GM13977 (cell line): ENCODE measurements around the gene CD46.

Experiments
- DNase-seq: peaks from one replicate; pipeline ENCODE4 v3.0.0; 2012; ENCODE audit warnings: low spot score
- in situ Hi-C: fragments of 300-500 bp; cut with MboI; formaldehyde crosslinking; loops from one replicate; pipeline ENCODE4 v1.12.0; 2022; ENCODE audit warnings: low sequenced_read_pairs, low pct_unique_long_range_greater_than_20kb, mixed read lengths, inconsistent platforms; ENCODE audit not compliant: unreplicated experiment
- TF ChIP-seq, protein P1 (sequence below): IDR thresholded peaks from 2 replicates; pipeline ENCODE4 v1.5.1; 2012; ENCODE audit warnings: mild to moderate bottlenecking, control low read depth; ENCODE audit not compliant: insufficient read depth; ENCODE audit errors: extremely low read depth, missing control alignments

CD46 gene

GRCh38 chr1:207740207-207740606 is 11.6 kb upstream of the CD46 start:
- TF ChIP-seq, protein P1, sequence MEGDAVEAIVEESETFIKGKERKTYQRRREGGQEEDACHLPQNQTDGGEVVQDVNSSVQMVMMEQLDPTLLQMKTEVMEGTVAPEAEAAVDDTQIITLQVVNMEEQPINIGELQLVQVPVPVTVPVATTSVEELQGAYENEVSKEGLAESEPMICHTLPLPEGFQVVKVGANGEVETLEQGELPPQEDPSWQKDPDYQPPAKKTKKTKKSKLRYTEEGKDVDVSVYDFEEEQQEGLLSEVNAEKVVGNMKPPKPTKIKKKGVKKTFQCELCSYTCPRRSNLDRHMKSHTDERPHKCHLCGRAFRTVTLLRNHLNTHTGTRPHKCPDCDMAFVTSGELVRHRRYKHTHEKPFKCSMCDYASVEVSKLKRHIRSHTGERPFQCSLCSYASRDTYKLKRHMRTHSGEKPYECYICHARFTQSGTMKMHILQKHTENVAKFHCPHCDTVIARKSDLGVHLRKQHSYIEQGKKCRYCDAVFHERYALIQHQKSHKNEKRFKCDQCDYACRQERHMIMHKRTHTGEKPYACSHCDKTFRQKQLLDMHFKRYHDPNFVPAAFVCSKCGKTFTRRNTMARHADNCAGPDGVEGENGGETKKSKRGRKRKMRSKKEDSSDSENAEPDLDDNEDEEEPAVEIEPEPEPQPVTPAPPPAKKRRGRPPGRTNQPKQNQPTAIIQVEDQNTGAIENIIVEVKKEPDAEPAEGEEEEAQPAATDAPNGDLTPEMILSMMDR: no peak
- in situ Hi-C loops: no loop called here
- no peak for DNase-seq

DNA sequence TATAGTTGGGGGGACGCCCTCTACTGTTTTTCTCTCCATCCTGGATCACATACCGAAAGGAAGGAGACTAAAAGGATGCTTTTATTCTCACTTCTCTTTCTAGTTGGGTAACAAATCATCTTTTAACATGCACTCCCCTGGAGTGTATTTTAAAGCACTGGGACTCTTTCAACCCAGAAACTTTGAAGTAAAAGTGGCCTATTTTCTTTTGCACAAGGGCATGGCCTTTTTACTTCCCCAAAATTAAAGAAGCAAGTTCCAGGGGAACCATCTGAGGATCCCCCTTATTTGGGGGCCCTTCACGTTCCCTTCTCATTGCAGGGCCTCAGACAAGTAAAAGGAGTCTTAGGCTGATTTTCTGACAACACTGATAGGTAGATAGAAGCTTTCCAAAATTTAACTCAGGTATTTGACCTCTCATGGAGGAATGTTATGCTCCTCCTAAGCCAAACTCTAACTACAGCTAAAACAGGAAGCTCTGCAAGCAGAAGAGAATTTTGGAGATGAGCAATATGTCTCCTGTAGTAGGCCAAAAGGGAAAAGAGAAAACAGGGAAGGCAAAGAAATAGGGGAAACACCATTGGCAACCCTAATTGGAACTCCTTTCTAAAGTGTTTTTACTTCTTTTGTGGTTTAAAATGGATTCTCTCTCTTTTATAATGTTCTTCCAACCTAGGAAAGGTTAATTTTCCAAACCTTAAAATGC is 8.9 kb upstream of the CD46 start:
- TF ChIP-seq, protein P1: no peak
- no peak for DNase-seq
- in situ Hi-C loops: no loop called here

DNA sequence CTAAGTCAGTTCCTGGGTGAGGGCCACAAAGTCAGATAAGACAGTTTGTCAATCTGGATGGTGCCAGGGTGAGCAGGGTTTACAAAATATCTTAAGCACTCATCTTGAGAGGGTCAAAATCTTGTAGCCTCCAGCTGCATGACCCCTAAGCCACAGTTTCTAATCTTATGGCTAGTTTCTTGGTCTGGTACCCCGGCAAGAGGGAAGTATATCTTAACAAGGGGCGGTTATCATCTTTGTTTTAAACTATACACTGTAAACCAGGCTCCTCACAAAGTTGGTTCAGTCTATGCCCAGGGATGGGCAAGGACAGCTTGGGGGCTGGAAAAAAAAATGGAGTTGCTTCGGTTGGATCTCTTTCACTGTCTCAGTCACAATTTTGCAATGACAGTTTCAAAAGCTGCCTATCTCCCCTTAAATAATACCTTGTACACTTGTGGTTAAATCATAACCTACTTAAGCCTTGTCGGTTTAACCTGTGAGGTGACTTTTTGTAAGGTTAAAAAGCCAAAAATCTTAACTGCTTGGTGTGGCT is 7.8 kb upstream of the CD46 start:
- DNase-seq: no peak
- TF ChIP-seq, protein P1: no peak
- in situ Hi-C loops: no loop called here

DNA sequence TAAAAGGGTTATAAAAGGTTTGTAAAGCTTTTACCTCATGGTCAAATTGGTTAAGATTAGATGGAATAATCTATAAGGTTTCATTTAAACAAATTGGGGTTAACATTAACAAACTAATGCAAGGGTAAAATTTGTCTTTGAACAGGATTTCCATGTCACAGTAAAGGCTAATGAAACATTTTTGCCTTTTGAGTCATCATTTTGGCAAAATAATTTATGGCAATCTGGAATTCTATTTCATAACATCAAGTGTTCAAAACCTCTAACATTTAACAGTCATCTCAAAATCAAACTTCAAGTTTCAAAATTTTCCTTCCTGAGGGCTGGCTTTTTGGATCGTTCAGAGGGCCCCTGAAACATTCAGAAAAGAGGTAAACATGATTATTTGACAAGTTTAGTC is 6.6 kb upstream of the CD46 start:
- no peak for DNase-seq
- TF ChIP-seq, protein P1: no peak
- in situ Hi-C loops: no loop called here

DNA sequence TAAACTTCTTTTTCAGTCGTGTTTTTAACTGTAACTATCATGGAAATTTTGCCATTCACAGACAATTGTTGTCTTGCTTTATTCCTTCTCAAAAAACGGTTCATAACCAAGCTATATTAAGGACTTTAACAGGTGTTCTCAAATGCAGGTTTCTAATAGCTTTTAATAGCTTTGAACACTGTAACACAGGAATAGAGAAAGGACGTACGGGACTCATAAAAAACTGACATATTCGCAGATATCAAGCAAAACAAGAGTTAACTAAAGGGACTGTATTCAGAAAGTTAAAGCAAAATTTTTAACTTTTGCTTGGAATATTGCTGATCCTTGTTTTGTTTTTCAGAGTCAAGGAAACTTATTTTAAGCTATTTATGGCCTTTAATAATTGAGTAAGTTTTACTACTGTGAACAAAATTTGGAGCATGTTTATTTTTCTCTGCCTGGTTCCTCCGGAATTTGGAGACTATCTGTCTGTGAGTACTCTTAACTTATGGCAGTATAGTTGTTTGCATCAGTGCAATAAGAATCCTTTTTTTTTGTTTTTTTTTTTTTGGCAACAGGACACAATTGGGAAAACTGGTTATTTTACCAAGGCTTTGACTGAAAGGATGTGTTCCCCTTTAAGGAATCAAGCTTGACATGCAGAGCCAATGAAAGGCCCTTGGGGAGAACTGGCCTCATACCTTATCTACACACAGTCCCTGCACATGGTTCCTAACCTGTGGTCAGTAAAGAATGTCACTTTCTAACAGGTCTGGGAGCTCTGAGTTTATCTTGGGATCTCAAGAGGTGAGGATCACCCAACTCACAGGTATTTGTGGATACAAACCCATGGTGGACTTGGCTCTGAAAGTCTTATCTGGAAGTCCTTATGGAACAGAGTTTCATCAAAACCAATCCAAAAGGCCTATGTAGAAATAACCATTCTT is 5.8 kb upstream of the CD46 start:
- in situ Hi-C loops: no loop called here
- TF ChIP-seq, protein P1: no peak
- DNase-seq: no peak

DNA sequence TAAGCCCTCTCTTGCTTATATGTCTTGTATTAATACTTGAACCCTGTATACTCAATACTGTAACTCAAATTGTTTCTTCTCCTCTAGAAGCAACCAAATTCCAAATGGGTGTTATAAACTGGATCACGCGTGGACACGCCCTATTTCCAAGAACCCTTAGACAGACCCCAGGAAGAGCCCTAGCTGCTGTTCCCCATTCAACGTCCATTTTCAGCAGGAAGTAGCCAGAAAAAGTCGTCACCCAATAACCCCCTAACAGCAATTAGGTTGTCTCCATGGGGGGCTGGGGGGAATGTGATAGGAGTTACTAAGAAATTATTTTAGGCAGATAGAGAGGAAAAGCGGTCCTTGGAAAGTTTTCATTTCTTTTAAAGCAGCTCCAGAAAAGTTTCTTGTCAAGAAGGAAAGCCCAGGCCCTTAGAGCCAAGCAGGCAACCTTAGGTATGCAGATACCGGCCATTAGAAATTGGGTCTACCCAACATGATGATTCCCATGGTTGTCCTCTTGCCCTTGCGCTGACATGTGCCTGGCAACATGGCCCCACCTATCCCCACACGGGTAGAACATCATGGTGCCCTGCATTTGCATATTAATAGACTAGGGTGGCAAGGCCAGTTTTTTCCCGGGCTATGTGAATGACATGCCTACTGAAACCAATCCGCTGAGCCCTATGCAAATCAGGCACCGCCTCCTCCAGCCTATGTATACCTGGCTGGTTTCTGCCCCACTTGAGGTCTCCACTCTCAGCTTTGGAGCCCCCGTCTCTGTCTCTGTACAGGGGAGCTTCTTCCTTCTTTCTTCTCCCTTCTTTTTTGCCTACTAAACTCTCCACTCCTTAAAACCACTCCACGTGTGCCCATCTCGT is 4.0 kb upstream of the CD46 start:
- DNase-seq: no peak
- TF ChIP-seq, protein P1: no peak
- in situ Hi-C loops: no loop called here
